Keratinocyte (primary cell): ENCODE measurements around the gene PID1. TPM values are rescaled to one million over a fixed set of nuclear protein-coding genes. Genes with fewer than 3 reads are reported as not detected.

Experiments used
- DNase-seq: peaks from one replicate; pipeline ENCODE4 v3.0.0-alpha.2; 2011; ENCODE audit warnings: low read depth, missing footprints, low spot score
- FAIRE-seq: peaks from 2 replicates; lab custom pipeline; 2011; peaks lifted over from hg19 to GRCh38; lab: Jason Lieb, UNC
- H2AFZ ChIP-seq: 2 replicates; pipeline ENCODE4 v1.6.0; 2012; ENCODE audit warnings: low read length, control low read depth, inconsistent platforms; ENCODE audit not compliant: control insufficient read depth
- H3K27ac ChIP-seq: 2 replicates; pipeline ENCODE4 v1.5.1; 2011; ENCODE audit warnings: low read length; ENCODE audit not compliant: control insufficient read depth, insufficient read depth
- H3K27me3 ChIP-seq: 3 replicates; pipeline ENCODE4 v1.6.0; 2011; ENCODE audit warnings: low read length; ENCODE audit not compliant: control insufficient read depth, insufficient read depth; ENCODE audit errors: extremely low read depth
- H3K36me3 ChIP-seq, 2 experiments: 2 replicates in 1 of 2; 3 replicates in 1 of 2; pipeline ENCODE4 v1.5.1; 2011; ENCODE audit warnings: low read length in 2 of 2, mild to moderate bottlenecking in 1 of 2; ENCODE audit not compliant: control insufficient read depth in 2 of 2, insufficient read depth in 2 of 2; ENCODE audit errors: extremely low read depth in 1 of 2
- H3K4me1 ChIP-seq: 3 replicates; pipeline ENCODE4 v1.5.1; 2011; ENCODE audit warnings: low read length; ENCODE audit not compliant: control insufficient read depth, insufficient read depth; ENCODE audit errors: extremely low read depth
- H3K4me2 ChIP-seq: 3 replicates; pipeline ENCODE4 v1.6.0; 2011; ENCODE audit warnings: low read depth, low read length; ENCODE audit not compliant: control insufficient read depth, insufficient read depth; ENCODE audit errors: extremely low read depth
- H3K4me3 ChIP-seq, 3 experiments: fragments of 200-600 bp in 1 of 3; sonication (generic) in 1 of 3; 2 replicates in 2 of 3; 3 replicates in 1 of 3; pipeline ENCODE4 v1.5.1; 2011 to 2016; ENCODE audit warnings: low read length in 3 of 3, mild to moderate bottlenecking in 3 of 3, control low read depth in 2 of 3, inconsistent platforms in 1 of 3, low read depth in 1 of 3, mixed read lengths in 1 of 3, mixed run types in 1 of 3, moderate library complexity in 1 of 3; ENCODE audit not compliant: control insufficient read depth in 2 of 3, insufficient read depth in 2 of 3; ENCODE audit errors: extremely low read depth in 1 of 3
- H3K79me2 ChIP-seq: 2 replicates; pipeline ENCODE4 v1.6.0; 2012; ENCODE audit warnings: low read length; ENCODE audit not compliant: control insufficient read depth, insufficient read depth
- H3K9ac ChIP-seq: 3 replicates; pipeline ENCODE4 v1.6.0; 2011; ENCODE audit warnings: low read length; ENCODE audit not compliant: control insufficient read depth, insufficient read depth; ENCODE audit errors: extremely low read depth
- H3K9me1 ChIP-seq: 3 replicates; pipeline ENCODE4 v1.6.0; 2011; ENCODE audit warnings: low read length; ENCODE audit not compliant: control insufficient read depth, insufficient read depth; ENCODE audit errors: extremely low read depth
- H3K9me3 ChIP-seq: 2 replicates; pipeline ENCODE4 v1.5.1; 2012; ENCODE audit warnings: low read depth, low read length; ENCODE audit not compliant: control insufficient read depth
- H4K20me1 ChIP-seq: 3 replicates; pipeline ENCODE4 v1.6.0; 2011; ENCODE audit warnings: low read length; ENCODE audit not compliant: control insufficient read depth, insufficient read depth; ENCODE audit errors: extremely low read depth
- CTCF ChIP-seq, 3 experiments: IDR thresholded peaks in 1 of 3; conservative IDR thresholded peaks in 1 of 3; optimal IDR thresholded peaks in 1 of 3; 2 replicates in 2 of 3; 3 replicates in 1 of 3; pipeline versions ENCODE3 to v1.5.1; 2011; ENCODE audit warnings: low read length in 3 of 3, mild to moderate bottlenecking in 3 of 3, moderate library complexity in 2 of 3, control low read depth in 1 of 3, inconsistent platforms in 1 of 3; ENCODE audit not compliant: insufficient read depth in 2 of 3; ENCODE audit errors: extremely low read depth in 1 of 3
- EZH2 ChIP-seq: IDR thresholded peaks from one replicate; pipeline ENCODE4 v1.6.1; 2012; ENCODE audit warnings: inconsistent platforms, mild to moderate bottlenecking, low read length, moderate library complexity
- dilution Hi-C: fragments of 300-500 bp; cut with MboI; formaldehyde crosslinking; loops from one replicate; pipeline ENCODE4 v1.7.0; 2020; ENCODE audit warnings: low sequenced_read_pairs; ENCODE audit not compliant: extremely low pct_ligation_motif_present
- polyA plus RNA-seq, 5 experiments: library from polyadenylated mRNA; depleted of rRNA in 3 of 5; stranded (reverse) in 3 of 5; stranded (forward) in 1 of 5; unstranded in 1 of 5; fragments of >200 nt; gene quantifications; 1 replicate in 1 of 5; 2 replicates in 3 of 5; 3 replicates in 1 of 5; pipeline versions ENCODE4 v1.2.1 to v1.2.3, GENCODE V29; 2011 to 2012; ENCODE audit warnings: missing spikeins in 2 of 5, low read depth in 1 of 5, low replicate concordance in 1 of 5

PID1 gene
- polyA plus RNA-seq, 1 donor (not counting 4 experiments of a cell fraction or from before 2014, with no cell fraction given): 5.4 TPM

- dilution Hi-C loops: no loop called here
- DNase-seq (no peak), FAIRE-seq (no peak)
- no peaks in the 10 kb centered on the region for H3K79me2 ChIP-seq
- H3K27ac ChIP-seq: no peak overlapping the region
- TF ChIP-seq EZH2 (no peak), CTCF (optimal IDR thresholded peaks at IDR 0.05 in 1 of 3, IDR thresholded peaks at IDR 0.05 in 1 of 3, conservative IDR thresholded peaks at IDR 0.05 in 1 of 3; ENCODE audit: extremely low read depth in 1 of 3, insufficient read depth in 2 of 3, low read length in 3 of 3) (no peak)
- no peaks in the 10 kb centered on the region for H3K36me3 ChIP-seq
- no peaks in the 10 kb centered on the region for H3K9me1 ChIP-seq
- no peaks in the 10 kb centered on the region for H3K4me1 ChIP-seq
- H2AFZ ChIP-seq: no peak overlapping the region
- H3K4me2 ChIP-seq: no peak overlapping the region
- no peak overlapping the region for H3K4me3 ChIP-seq
- H3K9ac ChIP-seq: no peak overlapping the region
- no peaks in the 10 kb centered on the region for H4K20me1 ChIP-seq
- H3K27me3 ChIP-seq: no peaks in the 10 kb centered on the region
- no peaks in the 10 kb centered on the region for H3K9me3 ChIP-seq
These were observed 248.4 kb downstream of the PID1 start for GRCh38 chr2:229022652-229023051.

DNA sequence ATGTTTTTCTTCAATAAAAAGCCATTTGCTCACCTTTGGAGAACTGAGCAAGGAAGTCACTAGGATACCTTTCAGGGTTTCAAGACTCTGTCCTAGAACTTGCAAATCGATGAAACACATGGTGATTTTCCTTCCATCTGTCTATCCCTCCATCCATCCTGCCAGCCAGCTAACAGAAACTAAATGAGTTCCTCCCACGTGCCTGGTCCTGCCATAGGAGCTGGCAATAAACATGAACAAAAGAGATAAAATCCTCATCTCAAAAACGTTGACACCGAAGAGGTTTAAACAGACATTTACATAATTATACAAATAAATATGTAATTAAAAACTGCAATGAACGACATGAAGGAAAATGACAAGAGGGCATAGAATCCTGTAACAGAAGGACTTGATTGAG, 249.0 kb downstream of the PID1 start:
- H2AFZ ChIP-seq: no peak overlapping the region
- no peaks in the 10 kb centered on the region for H3K36me3 ChIP-seq
- TF ChIP-seq CTCF (optimal IDR thresholded peaks at IDR 0.05 in 1 of 3, IDR thresholded peaks at IDR 0.05 in 1 of 3, conservative IDR thresholded peaks at IDR 0.05 in 1 of 3; ENCODE audit: extremely low read depth in 1 of 3, insufficient read depth in 2 of 3, low read length in 3 of 3) (no peak), EZH2 (no peak)
- FAIRE-seq: no peak
- H4K20me1 ChIP-seq: no peaks in the 10 kb centered on the region
- no peak overlapping the region for H3K4me2 ChIP-seq
- dilution Hi-C loops: no loop called here
- no peaks in the 10 kb centered on the region for H3K9me1 ChIP-seq
- H3K4me3 ChIP-seq: no peak overlapping the region
- no peak overlapping the region for H3K9ac ChIP-seq
- H3K9me3 ChIP-seq: no peaks in the 10 kb centered on the region
- no peaks in the 10 kb centered on the region for H3K79me2 ChIP-seq
- no peak for DNase-seq
- no peaks in the 10 kb centered on the region for H3K27me3 ChIP-seq
- no peak overlapping the region for H3K27ac ChIP-seq
- no peaks in the 10 kb centered on the region for H3K4me1 ChIP-seq
